Right lobe of liver (tissue), 4 donors: ENCODE measurements around the gene KCNK17.

Experiments used
- POLR2A ChIP-seq: fragments of 450-650 bp; IDR thresholded peaks from one replicate; pipeline ENCODE4 v1.6.1; 2017; ENCODE audit warnings: antibody characterized with exemption, mild to moderate bottlenecking
- TF ChIP-seq, protein P1 (sequence below), 4 donors: fragments of 200-600 bp in 3 of 4; fragments of 450-650 bp in 1 of 4; IDR thresholded peaks; one replicate each; pipeline versions ENCODE4 v1.5.1 to v1.8.0; 2016 to 2022; ENCODE audit warnings: antibody characterized with exemption in 4 of 4, mild to moderate bottlenecking in 2 of 4
- donor health status: DM: no; HTN: no; CAD: no.
- donor health status: DM: no; HTN: no; CAD: no.
- donor health status: DM: no; HTN: yes; CAD: no.

DNA sequence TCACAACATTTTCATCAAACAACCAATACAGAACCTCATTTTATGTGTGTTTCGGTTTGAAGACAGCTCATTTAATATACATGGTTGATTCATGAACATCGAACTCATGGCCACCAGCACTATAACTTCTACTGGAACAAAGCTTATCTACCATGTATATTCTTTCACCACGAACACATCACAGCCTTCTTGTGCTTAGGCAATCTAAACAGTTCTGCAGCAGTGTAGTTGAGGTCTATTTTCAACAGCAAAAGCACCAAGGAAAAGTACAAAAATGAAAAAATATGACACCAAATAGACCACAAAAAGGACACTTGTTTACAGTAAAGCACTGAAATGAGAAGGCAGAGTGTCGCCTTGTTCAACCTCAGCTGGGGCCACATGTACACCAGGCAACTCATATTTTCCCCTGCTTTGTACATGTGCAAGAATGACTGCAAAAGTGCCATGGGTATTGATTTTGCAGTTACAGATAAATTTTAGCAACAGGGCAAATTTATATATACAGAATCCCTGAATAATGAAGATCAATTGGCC lies 59.2 kb downstream of the KCNK17 start:
- TF ChIP-seq, protein P1, sequence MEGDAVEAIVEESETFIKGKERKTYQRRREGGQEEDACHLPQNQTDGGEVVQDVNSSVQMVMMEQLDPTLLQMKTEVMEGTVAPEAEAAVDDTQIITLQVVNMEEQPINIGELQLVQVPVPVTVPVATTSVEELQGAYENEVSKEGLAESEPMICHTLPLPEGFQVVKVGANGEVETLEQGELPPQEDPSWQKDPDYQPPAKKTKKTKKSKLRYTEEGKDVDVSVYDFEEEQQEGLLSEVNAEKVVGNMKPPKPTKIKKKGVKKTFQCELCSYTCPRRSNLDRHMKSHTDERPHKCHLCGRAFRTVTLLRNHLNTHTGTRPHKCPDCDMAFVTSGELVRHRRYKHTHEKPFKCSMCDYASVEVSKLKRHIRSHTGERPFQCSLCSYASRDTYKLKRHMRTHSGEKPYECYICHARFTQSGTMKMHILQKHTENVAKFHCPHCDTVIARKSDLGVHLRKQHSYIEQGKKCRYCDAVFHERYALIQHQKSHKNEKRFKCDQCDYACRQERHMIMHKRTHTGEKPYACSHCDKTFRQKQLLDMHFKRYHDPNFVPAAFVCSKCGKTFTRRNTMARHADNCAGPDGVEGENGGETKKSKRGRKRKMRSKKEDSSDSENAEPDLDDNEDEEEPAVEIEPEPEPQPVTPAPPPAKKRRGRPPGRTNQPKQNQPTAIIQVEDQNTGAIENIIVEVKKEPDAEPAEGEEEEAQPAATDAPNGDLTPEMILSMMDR (IDR thresholded peaks at IDR 0.05): no peak
- no peak for TF ChIP-seq POLR2A
